ENCODE data around the gene CLCN7.

DNA sequence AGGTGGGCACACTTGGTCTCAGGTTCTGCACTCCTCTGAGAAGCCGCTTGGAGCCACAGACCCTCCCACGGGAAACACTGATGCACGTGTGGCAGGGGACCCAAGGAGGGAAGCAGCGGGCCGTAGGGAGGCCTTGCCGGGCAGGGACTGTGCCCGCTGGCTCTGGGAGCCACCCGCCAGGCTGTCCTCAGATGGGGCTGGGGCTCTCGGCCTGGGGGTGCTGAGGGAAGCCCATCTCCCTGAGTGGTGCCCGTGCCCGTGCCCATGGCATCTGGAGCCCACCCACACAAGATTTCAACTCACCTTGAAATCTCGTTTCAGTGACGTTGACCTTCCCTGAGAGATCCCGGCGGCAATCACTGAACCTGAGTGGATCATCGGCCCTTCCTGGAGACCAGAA lies 17.9 kb downstream of the CLCN7 start:
- TF ChIP-seq, protein P1, sequence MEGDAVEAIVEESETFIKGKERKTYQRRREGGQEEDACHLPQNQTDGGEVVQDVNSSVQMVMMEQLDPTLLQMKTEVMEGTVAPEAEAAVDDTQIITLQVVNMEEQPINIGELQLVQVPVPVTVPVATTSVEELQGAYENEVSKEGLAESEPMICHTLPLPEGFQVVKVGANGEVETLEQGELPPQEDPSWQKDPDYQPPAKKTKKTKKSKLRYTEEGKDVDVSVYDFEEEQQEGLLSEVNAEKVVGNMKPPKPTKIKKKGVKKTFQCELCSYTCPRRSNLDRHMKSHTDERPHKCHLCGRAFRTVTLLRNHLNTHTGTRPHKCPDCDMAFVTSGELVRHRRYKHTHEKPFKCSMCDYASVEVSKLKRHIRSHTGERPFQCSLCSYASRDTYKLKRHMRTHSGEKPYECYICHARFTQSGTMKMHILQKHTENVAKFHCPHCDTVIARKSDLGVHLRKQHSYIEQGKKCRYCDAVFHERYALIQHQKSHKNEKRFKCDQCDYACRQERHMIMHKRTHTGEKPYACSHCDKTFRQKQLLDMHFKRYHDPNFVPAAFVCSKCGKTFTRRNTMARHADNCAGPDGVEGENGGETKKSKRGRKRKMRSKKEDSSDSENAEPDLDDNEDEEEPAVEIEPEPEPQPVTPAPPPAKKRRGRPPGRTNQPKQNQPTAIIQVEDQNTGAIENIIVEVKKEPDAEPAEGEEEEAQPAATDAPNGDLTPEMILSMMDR (IDR thresholded peaks at IDR 0.05) = no peak
- no peak for TF ChIP-seq POLR2A (IDR thresholded peaks at IDR 0.05)
- TF ChIP-seq POLR2AphosphoS5 (IDR thresholded peaks at IDR 0.05) = no peak

Data from prostate gland (tissue), 2 donors.